MM.1S (cell line): ENCODE results near the gene WSB2.

Experiments used
- DNase-seq: peaks from one replicate; pipeline ENCODE4 v3.0.0-alpha.2; 2015
- H2AFZ ChIP-seq: fragments of 300-600 bp; sonication (generic); 2 replicates; pipeline ENCODE4 v1.6.0; 2016; ENCODE audit warnings: antibody characterized with exemption, low read length
- H3F3A ChIP-seq: fragments of 300-600 bp; sonication (generic); 2 replicates; pipeline ENCODE4 v1.6.1; 2016; ENCODE audit warnings: mild to moderate bottlenecking, antibody characterized with exemption, low read length, moderate library complexity, mixed read lengths; ENCODE audit not compliant: insufficient read depth
- H3K27ac ChIP-seq: fragments of 300-600 bp; sonication (generic); 2 replicates; pipeline ENCODE4 v1.5.1; 2016; ENCODE audit warnings: mild to moderate bottlenecking, low read length
- H3K27me3 ChIP-seq: fragments of 300-600 bp; sonication (generic); replicated peaks from 2 replicates; pipeline ENCODE4 v1.6.0; 2016; ENCODE audit warnings: low read length; ENCODE audit not compliant: insufficient read depth
- H3K36me3 ChIP-seq: fragments of 300-600 bp; sonication (generic); replicated peaks from 2 replicates; pipeline ENCODE4 v1.6.1; 2016; ENCODE audit warnings: mild to moderate bottlenecking, low read length, mixed read lengths; ENCODE audit not compliant: insufficient read depth
- H3K4me1 ChIP-seq: fragments of 300-600 bp; sonication (generic); 2 replicates; pipeline ENCODE4 v1.6.1; 2016; ENCODE audit warnings: low read length, mixed read lengths
- H3K4me2 ChIP-seq: fragments of 300-600 bp; sonication (generic); 2 replicates; pipeline ENCODE4 v1.6.0; 2016; ENCODE audit warnings: low read depth, low read length
- H3K4me3 ChIP-seq: fragments of 300-600 bp; sonication (generic); 2 replicates; pipeline ENCODE4 v1.5.1; 2016; ENCODE audit warnings: low read length, mixed read lengths
- H3K79me2 ChIP-seq: fragments of 300-600 bp; sonication (generic); 2 replicates; pipeline ENCODE4 v1.6.1; 2016; ENCODE audit warnings: mixed run types, low read length, mixed read lengths
- H3K9ac ChIP-seq: fragments of 300-600 bp; sonication (generic); 2 replicates; pipeline ENCODE4 v1.6.1; 2016; ENCODE audit warnings: low read length, mixed read lengths
- H3K9me2 ChIP-seq: fragments of 300-600 bp; sonication (generic); replicated peaks from 2 replicates; pipeline ENCODE4 v1.6.1; 2016; ENCODE audit warnings: mild to moderate bottlenecking, low read length, mixed read lengths; ENCODE audit not compliant: insufficient read depth
- H3K9me3 ChIP-seq: fragments of 300-600 bp; sonication (generic); replicated peaks from 2 replicates; pipeline ENCODE4 v1.6.1; 2016; ENCODE audit warnings: mild to moderate bottlenecking, low read length, mixed read lengths; ENCODE audit not compliant: insufficient read depth
- H4K20me1 ChIP-seq: fragments of 300-600 bp; sonication (generic); 2 replicates; pipeline ENCODE4 v1.6.1; 2016; ENCODE audit warnings: mild to moderate bottlenecking, low read length, moderate library complexity, mixed read lengths; ENCODE audit not compliant: insufficient read depth
- CTCF ChIP-seq: fragments of 300-600 bp; sonication (generic); IDR thresholded peaks from 2 replicates; pipeline ENCODE4 v1.5.1; 2016; ENCODE audit warnings: antibody characterized with exemption, low read length, mixed read lengths
- EZH2 ChIP-seq: fragments of 300-600 bp; sonication (generic); optimal IDR thresholded peaks from 2 replicates; pipeline ENCODE3; 2017; ENCODE audit warnings: low read depth, mild to moderate bottlenecking, antibody characterized with exemption, low read length, mixed read lengths
- EZH2phosphoT487 ChIP-seq: fragments of 300-600 bp; sonication (generic); IDR thresholded peaks from 2 replicates; pipeline ENCODE4 v1.6.1; 2018; ENCODE audit warnings: antibody characterized with exemption, low read length

The WSB2 gene

DNA sequence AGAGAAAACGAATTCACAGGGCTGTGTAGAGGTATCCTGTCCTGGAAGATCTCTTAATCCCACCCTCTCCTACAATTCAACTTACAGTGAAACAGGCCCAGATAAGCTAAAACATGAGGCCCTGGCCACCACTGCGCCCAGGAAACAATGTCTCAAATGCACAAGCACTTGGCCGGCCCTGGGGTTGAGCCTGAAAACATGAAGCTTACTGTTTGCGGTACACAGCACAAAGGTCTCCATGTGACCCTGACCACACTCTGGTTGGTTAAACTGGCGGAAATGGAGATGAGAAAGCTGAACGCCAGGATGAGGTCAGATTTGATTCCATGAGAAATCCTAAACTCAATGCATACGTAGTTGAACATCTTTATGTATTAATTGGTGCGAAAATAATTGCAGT is 16.4 kb downstream of the WSB2 start:
- Histone ChIP-seq H3K27me3 (no peaks in the 10 kb centered on the region), H3K9me2 (no peaks in the 10 kb centered on the region), H2AFZ (no peak overlapping the region), H4K20me1 (no peaks in the 10 kb centered on the region), H3F3A (no peaks in the 10 kb centered on the region), H3K4me3 (no peak overlapping the region), H3K79me2 (no peaks in the 10 kb centered on the region), H3K4me1 (no peaks in the 10 kb centered on the region), H3K9me3 (no peaks in the 10 kb centered on the region), H3K27ac (no peak overlapping the region), H3K36me3 (no peaks in the 10 kb centered on the region), H3K4me2 (no peak overlapping the region), H3K9ac (no peak overlapping the region)
- TF ChIP-seq CTCF: no peak
- no peak for TF ChIP-seq EZH2phosphoT487
- TF ChIP-seq EZH2: no peak
- DNase-seq: no peak

GRCh38 chr12:118044075-118044474 is 16.9 kb downstream of the WSB2 start:
- Histone ChIP-seq H3K9ac (no peak overlapping the region), H3K36me3 (no peaks in the 10 kb centered on the region), H3K9me3 (no peaks in the 10 kb centered on the region), H3F3A (no peaks in the 10 kb centered on the region), H3K4me2 (no peak overlapping the region), H3K9me2 (no peaks in the 10 kb centered on the region), H3K27ac (no peak overlapping the region), H3K4me3 (no peak overlapping the region), H3K27me3 (no peaks in the 10 kb centered on the region), H2AFZ (no peak overlapping the region), H3K4me1 (no peaks in the 10 kb centered on the region), H3K79me2 (no peaks in the 10 kb centered on the region), H4K20me1 (no peaks in the 10 kb centered on the region)
- DNase-seq: no peak
- TF ChIP-seq CTCF (no peak), EZH2 (no peak), EZH2phosphoT487 (no peak)

DNA sequence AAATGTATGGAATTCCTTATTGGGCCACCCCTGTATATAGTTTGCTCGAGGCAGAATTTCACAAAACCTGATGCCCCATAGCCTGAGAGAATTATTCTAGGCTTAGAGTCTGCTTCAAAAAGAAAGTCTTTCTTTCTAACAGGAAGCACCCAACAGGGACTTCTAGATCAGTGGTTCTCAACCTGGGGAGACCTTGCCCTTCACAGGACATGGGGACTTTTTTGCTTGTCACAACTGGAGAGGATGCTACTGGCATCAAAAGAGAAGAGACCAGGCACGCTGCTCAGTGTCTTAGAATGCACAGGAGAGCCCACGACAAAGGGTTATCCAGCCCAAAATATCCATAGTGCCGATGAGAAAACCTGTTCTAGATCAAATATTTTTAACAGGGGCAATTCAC is 18.9 kb downstream of the WSB2 start:
- no peaks in the 10 kb centered on the region for H3K9me2 ChIP-seq
- H3K9me3 ChIP-seq: no peaks in the 10 kb centered on the region
- H3K79me2 ChIP-seq: no peaks in the 10 kb centered on the region
- no peak overlapping the region for H3K4me3 ChIP-seq
- no peak overlapping the region for H2AFZ ChIP-seq
- H3K27ac ChIP-seq: no peak overlapping the region
- no peaks in the 10 kb centered on the region for H4K20me1 ChIP-seq
- TF ChIP-seq CTCF: no peak
- no peak for TF ChIP-seq EZH2phosphoT487
- TF ChIP-seq EZH2: no peak
- H3K4me2 ChIP-seq: no peak overlapping the region
- H3K9ac ChIP-seq: no peak overlapping the region
- H3K36me3 ChIP-seq: no peaks in the 10 kb centered on the region
- H3F3A ChIP-seq: no peaks in the 10 kb centered on the region
- no peaks in the 10 kb centered on the region for H3K27me3 ChIP-seq
- no peaks in the 10 kb centered on the region for H3K4me1 ChIP-seq
- DNase-seq: no peak
